Astrocyte (in vitro differentiated cells and primary cell): Measurements from ENCODE around the gene AUTS2. TPM values are rescaled to one million over a fixed set of nuclear protein-coding genes. Genes with fewer than 3 reads are reported as not detected.

Source experiments
- DNase-seq: peaks from one replicate; pipeline ENCODE4 v3.0.0-alpha.2; 2010; ENCODE audit warnings: low read depth
- FAIRE-seq: peaks from 2 replicates; lab custom pipeline; 2011; peaks lifted over from hg19 to GRCh38; lab: Jason Lieb, UNC
- H2AFZ ChIP-seq: 2 replicates; pipeline ENCODE4 v1.6.0; 2012; ENCODE audit warnings: low read depth, low read length, inconsistent platforms
- H3K27ac ChIP-seq: 2 replicates; pipeline ENCODE4 v1.5.1; 2011; ENCODE audit warnings: low read depth, low read length, inconsistent platforms
- H3K27me3 ChIP-seq: 2 replicates; pipeline ENCODE4 v1.6.0; 2011; ENCODE audit warnings: low read length, inconsistent platforms; ENCODE audit not compliant: insufficient read depth
- H3K36me3 ChIP-seq: 2 replicates; pipeline ENCODE4 v1.5.1; 2011; ENCODE audit warnings: low read length, inconsistent platforms; ENCODE audit not compliant: insufficient read depth
- H3K4me1 ChIP-seq: 2 replicates; pipeline ENCODE4 v1.5.1; 2011; ENCODE audit warnings: low read length, inconsistent platforms; ENCODE audit not compliant: insufficient read depth
- H3K4me2 ChIP-seq: 2 replicates; pipeline ENCODE4 v1.6.0; 2012; ENCODE audit warnings: low read length, inconsistent platforms
- H3K4me3 ChIP-seq: 2 replicates; pipeline ENCODE4 v1.5.1; 2011; ENCODE audit warnings: low read depth, mild to moderate bottlenecking, low read length, inconsistent platforms; ENCODE audit not compliant: insufficient read depth
- H3K79me2 ChIP-seq: 2 replicates; pipeline ENCODE4 v1.6.0; 2012; ENCODE audit warnings: mild to moderate bottlenecking, low read length, inconsistent platforms; ENCODE audit not compliant: insufficient read depth
- H3K9ac ChIP-seq: 2 replicates; pipeline ENCODE4 v1.6.0; 2012; ENCODE audit warnings: mild to moderate bottlenecking, low read length, inconsistent platforms
- H3K9me3 ChIP-seq: 2 replicates; pipeline ENCODE4 v1.5.1; 2012; ENCODE audit warnings: low read depth, mild to moderate bottlenecking, low read length, inconsistent platforms; ENCODE audit not compliant: insufficient read depth
- H4K20me1 ChIP-seq: 2 replicates; pipeline ENCODE4 v1.6.0; 2012; ENCODE audit warnings: low read length, inconsistent platforms; ENCODE audit not compliant: insufficient read depth
- H3K27ac Mint-ChIP-seq: one replicate; pipeline ENCODE4 v1.8.0; 2021; ENCODE audit warnings: mild to moderate bottlenecking, mixed read lengths; ENCODE audit not compliant: unreplicated experiment
- H3K27me3 Mint-ChIP-seq: one replicate; pipeline ENCODE4 v1.8.0; 2021; ENCODE audit warnings: low read depth, mixed read lengths; ENCODE audit not compliant: unreplicated experiment
- H3K36me3 Mint-ChIP-seq: one replicate; pipeline ENCODE4 v1.8.0; 2021; ENCODE audit warnings: low read depth, mixed read lengths; ENCODE audit not compliant: unreplicated experiment
- H3K4me1 Mint-ChIP-seq: one replicate; pipeline ENCODE4 v1.8.0; 2021; ENCODE audit warnings: low read depth, mixed read lengths; ENCODE audit not compliant: unreplicated experiment
- H3K4me3 Mint-ChIP-seq: one replicate; pipeline ENCODE4 v1.8.0; 2021; ENCODE audit warnings: mild to moderate bottlenecking, moderate library complexity, mixed read lengths; ENCODE audit not compliant: unreplicated experiment
- H3K9me3 Mint-ChIP-seq: one replicate; pipeline ENCODE4 v1.8.0; 2021; ENCODE audit warnings: mild to moderate bottlenecking, mixed read lengths; ENCODE audit not compliant: unreplicated experiment
- EZH2 ChIP-seq: IDR thresholded peaks from 2 replicates; pipeline ENCODE4 v1.6.1; 2012; ENCODE audit warnings: mild to moderate bottlenecking, low read length, inconsistent platforms; ENCODE audit not compliant: insufficient read depth
- total RNA-seq: library from RNA; stranded (reverse); gene quantifications from 2 replicates; pipeline ENCODE4 v1.2.1, GENCODE V29; 2021
- TF ChIP-seq, protein P1 (sequence below): IDR thresholded peaks from 2 replicates; pipeline ENCODE4 v1.5.1; 2011; ENCODE audit warnings: low read depth, mild to moderate bottlenecking, inconsistent platforms, low read length, moderate library complexity; ENCODE audit not compliant: insufficient read depth

AUTS2 gene
- total RNA-seq, 1 donor from 2014 or later, result 73.2 TPM

DNA sequence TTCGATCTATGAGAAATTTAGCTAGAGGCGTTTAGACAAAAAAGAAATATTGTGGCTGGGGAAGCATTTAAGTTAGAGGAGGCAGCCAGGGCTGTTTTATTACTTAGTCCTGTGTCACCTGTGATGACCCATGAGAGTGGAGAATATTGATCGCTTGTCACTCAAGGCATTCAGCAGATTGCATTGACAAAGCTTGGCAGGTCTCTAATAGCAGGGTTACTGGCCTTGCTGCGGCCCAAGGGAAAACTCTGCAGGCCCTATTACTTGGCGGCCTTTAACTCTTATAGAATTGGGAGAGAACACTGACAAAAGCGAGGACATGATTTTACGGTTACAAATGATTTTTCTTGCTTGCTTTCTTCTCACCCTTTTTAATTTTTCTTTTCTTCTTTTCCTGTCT lies 473.5 kb downstream of the AUTS2 start:
- Histone ChIP-seq H2AFZ (no peak overlapping the region), H3K27ac (no peak overlapping the region), H3K9me3 (no peaks in the 10 kb centered on the region), H3K4me1 (no peaks in the 10 kb centered on the region), H3K36me3 (no peaks in the 10 kb centered on the region), H3K9ac (no peak overlapping the region), H3K4me3 (no peak overlapping the region), H3K79me2 (no peaks in the 10 kb centered on the region), H3K4me2 (no peak overlapping the region), H4K20me1 (peaks cover 7% of the 10 kb centered on the region), H3K27me3 (no peaks in the 10 kb centered on the region)
- DNase-seq (no peak), FAIRE-seq (no peak)
- Mint-ChIP-seq H3K36me3 (no peaks in the 10 kb centered on the region), H3K4me1 (peaks cover 17% of the 10 kb centered on the region), H3K27ac (peak overlapping the region; percentile 93), H3K9me3 (no peaks in the 10 kb centered on the region), H3K4me3 (no peak overlapping the region), H3K27me3 (no peaks in the 10 kb centered on the region)
- TF ChIP-seq, protein P1, sequence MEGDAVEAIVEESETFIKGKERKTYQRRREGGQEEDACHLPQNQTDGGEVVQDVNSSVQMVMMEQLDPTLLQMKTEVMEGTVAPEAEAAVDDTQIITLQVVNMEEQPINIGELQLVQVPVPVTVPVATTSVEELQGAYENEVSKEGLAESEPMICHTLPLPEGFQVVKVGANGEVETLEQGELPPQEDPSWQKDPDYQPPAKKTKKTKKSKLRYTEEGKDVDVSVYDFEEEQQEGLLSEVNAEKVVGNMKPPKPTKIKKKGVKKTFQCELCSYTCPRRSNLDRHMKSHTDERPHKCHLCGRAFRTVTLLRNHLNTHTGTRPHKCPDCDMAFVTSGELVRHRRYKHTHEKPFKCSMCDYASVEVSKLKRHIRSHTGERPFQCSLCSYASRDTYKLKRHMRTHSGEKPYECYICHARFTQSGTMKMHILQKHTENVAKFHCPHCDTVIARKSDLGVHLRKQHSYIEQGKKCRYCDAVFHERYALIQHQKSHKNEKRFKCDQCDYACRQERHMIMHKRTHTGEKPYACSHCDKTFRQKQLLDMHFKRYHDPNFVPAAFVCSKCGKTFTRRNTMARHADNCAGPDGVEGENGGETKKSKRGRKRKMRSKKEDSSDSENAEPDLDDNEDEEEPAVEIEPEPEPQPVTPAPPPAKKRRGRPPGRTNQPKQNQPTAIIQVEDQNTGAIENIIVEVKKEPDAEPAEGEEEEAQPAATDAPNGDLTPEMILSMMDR, result no peak
- TF ChIP-seq EZH2, result no peak

DNA sequence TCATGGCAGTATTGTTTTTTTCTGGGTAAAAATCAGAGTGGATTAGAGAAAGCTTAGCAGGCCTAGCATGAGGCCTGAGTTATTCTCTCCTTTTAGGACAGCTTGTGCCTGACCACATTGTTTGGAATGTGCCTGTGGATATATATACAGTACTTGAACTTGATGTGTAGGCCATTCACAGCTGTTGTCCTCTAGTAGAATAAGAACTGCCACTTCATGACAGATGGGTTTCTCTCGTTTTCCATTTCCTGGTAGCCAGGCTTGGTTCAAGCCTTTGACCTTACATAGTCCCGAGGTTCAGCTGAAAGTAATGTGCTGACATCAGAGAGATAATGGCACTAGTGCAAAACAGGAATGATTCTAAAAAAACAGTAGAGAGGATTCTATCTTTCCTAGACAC lies 473.9 kb downstream of the AUTS2 start:
- H2AFZ ChIP-seq, result no peak overlapping the region
- H3K4me3 ChIP-seq, result no peak overlapping the region
- no peaks in the 10 kb centered on the region for H3K9me3 ChIP-seq
- Mint-ChIP-seq H3K4me3 (no peak overlapping the region), H3K27me3 (no peaks in the 10 kb centered on the region), H3K27ac (peak overlapping the region; percentile 93), H3K9me3 (no peaks in the 10 kb centered on the region), H3K4me1 (peaks cover 17% of the 10 kb centered on the region), H3K36me3 (no peaks in the 10 kb centered on the region)
- DNase-seq (peak; percentile 88), FAIRE-seq (no peak)
- peaks cover 7% of the 10 kb centered on the region for H4K20me1 ChIP-seq
- TF ChIP-seq, protein P1, result no peak
- TF ChIP-seq EZH2, result no peak
- H3K9ac ChIP-seq, result no peak overlapping the region
- no peak overlapping the region for H3K27ac ChIP-seq
- H3K36me3 ChIP-seq, result no peaks in the 10 kb centered on the region
- H3K4me1 ChIP-seq, result no peaks in the 10 kb centered on the region
- no peaks in the 10 kb centered on the region for H3K27me3 ChIP-seq
- H3K4me2 ChIP-seq, result no peak overlapping the region
- H3K79me2 ChIP-seq, result no peaks in the 10 kb centered on the region

DNA sequence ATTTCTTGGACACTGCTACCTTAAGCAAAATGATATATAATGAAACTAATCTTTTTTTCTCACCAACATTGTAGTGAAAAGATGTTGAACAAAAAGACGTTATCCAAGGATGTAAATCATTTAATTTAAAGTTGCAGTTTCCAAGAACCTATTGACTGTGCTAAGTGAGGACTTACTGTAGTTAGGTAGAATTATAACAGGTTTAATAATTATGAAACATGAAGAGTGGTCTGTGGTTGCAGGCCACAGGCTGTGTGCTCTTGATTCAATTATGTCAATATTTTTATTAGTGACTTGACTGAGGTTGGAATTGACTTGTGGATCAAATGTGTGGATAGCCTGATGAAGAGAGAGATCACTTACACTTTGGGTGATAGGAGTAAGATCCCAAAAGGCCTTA lies 478.1 kb downstream of the AUTS2 start:
- Mint-ChIP-seq H3K36me3 (peaks cover 2% of the 10 kb centered on the region), H3K4me3 (no peak overlapping the region), H3K27ac (no peak overlapping the region), H3K9me3 (no peaks in the 10 kb centered on the region), H3K27me3 (no peaks in the 10 kb centered on the region), H3K4me1 (peaks cover 13% of the 10 kb centered on the region)
- no peak overlapping the region for H2AFZ ChIP-seq
- peaks cover 7% of the 10 kb centered on the region for H4K20me1 ChIP-seq
- H3K4me3 ChIP-seq, result no peak overlapping the region
- no peak for DNase-seq
- TF ChIP-seq, protein P1, result no peak
- no peak for TF ChIP-seq EZH2
- H3K27ac ChIP-seq, result no peak overlapping the region
- H3K4me2 ChIP-seq, result no peak overlapping the region
- no peak for FAIRE-seq
- no peaks in the 10 kb centered on the region for H3K4me1 ChIP-seq
- no peaks in the 10 kb centered on the region for H3K79me2 ChIP-seq
- no peaks in the 10 kb centered on the region for H3K9me3 ChIP-seq
- H3K36me3 ChIP-seq, result no peaks in the 10 kb centered on the region
- no peak overlapping the region for H3K9ac ChIP-seq
- no peaks in the 10 kb centered on the region for H3K27me3 ChIP-seq
